ENCODE results near the gene KLHL6. TPM values are rescaled to one million over a fixed set of nuclear protein-coding genes. Genes with fewer than 3 reads are reported as not detected.
"Not testable (repeated sequence)": the region's sequence is repeated elsewhere in the genome, so short reads cannot be mapped to it uniquely, and the experiment has no call there.

Gene KLHL6
- total RNA-seq, 4 donors from 2014 or later, result 0.60 to 17.0 (median 2.7) TPM

DNA sequence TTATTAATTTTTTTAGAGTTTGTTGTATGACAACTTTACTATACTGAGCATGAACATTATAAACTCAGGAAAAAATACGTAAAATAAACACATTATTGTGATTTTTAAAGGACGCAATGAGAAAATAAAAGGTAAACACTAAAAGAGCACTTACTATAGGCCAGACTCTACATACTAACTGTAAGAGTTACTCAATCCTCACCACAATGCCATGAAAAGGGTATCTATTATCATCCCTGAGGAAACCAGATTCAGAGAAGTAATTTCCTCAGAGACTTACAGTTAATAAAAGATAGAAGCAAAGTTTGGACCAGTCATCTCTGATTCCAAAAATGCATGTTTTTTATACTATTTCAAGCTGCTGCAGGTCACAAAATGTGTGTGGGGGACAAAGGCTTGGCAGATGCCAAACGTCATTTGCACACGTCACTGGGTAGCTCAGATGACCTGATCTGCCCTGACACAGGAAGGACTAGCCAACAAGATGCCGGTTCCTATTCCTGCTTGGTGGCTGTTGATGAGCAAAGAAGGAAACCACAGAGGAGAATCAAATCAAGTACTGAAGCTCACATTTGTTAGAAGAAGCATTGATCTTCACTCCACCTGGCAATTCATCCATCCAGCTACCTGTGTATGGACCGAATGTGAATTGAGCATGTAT is 42.3 kb downstream of the KLHL6 start:
- Histone ChIP-seq H3K27ac (peak overlapping the region in 2 of 4 donors; percentile 5 to 14), H3K27me3 (no peaks in the 10 kb centered on the region), H3K4me3 (no peak overlapping the region), H3K9me3 (no peaks in the 10 kb centered on the region), H3K36me3 (no peaks in the 10 kb centered on the region), H3K4me1 (peaks cover 0 to 13% (median 7%) of the 10 kb centered on the region in 4 donors)
- in situ Hi-C loops (cut with MboI; ENCODE audit: low pct_ligation_motif_present in 1 of 4, low pct_unique_long_range_greater_than_20kb in 1 of 4, low sequenced_read_pairs in 3 of 4) (no loop called here), intact Hi-C loops (cut with DNase I; ENCODE audit: low total_unique reads) (no loop called here)
- DNase-seq, result peak; percentile 37
- TF ChIP-seq, protein P1, sequence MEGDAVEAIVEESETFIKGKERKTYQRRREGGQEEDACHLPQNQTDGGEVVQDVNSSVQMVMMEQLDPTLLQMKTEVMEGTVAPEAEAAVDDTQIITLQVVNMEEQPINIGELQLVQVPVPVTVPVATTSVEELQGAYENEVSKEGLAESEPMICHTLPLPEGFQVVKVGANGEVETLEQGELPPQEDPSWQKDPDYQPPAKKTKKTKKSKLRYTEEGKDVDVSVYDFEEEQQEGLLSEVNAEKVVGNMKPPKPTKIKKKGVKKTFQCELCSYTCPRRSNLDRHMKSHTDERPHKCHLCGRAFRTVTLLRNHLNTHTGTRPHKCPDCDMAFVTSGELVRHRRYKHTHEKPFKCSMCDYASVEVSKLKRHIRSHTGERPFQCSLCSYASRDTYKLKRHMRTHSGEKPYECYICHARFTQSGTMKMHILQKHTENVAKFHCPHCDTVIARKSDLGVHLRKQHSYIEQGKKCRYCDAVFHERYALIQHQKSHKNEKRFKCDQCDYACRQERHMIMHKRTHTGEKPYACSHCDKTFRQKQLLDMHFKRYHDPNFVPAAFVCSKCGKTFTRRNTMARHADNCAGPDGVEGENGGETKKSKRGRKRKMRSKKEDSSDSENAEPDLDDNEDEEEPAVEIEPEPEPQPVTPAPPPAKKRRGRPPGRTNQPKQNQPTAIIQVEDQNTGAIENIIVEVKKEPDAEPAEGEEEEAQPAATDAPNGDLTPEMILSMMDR (IDR thresholded peaks at IDR 0.05), result no peak
- TF ChIP-seq POLR2AphosphoS5 (IDR thresholded peaks at IDR 0.05), result no peak
- TF ChIP-seq POLR2A (IDR thresholded peaks at IDR 0.05), result no peak
- no peak for TF ChIP-seq EP300 (IDR thresholded peaks at IDR 0.05; ENCODE audit: low read depth)
- 79 to 94% methylated on average over 2 to 6 of the region's 6 CpGs for WGBS, 2 donors (ENCODE audit: low coverage in 1 of 2)

GRCh38 chr3:183511286-183512131 is 44.0 kb downstream of the KLHL6 start:
- H3K36me3 ChIP-seq; intact Hi-C loops (cut with DNase I; ENCODE audit: low total_unique reads); H3K4me3 ChIP-seq; H3K27me3 ChIP-seq; H3K9me3 ChIP-seq; in situ Hi-C loops (cut with MboI; ENCODE audit: low pct_ligation_motif_present in 1 of 4, low pct_unique_long_range_greater_than_20kb in 1 of 4, low sequenced_read_pairs in 3 of 4): not testable (repeated sequence)
- Histone ChIP-seq H3K27ac (peak overlapping the region in 2 of 4 donors; percentile 41 to 61), H3K4me1 (peaks cover 0 to 13% (median 7%) of the 10 kb centered on the region in 4 donors)
- DNase-seq, result peak; percentile 36
- WGBS, 2 donors (ENCODE audit: low coverage in 1 of 2), result 29 to 60% methylated on average over 5 to 14 of the region's 14 CpGs
- TF ChIP-seq POLR2AphosphoS5 (IDR thresholded peaks at IDR 0.05), result peak in 1 of 3 donors; percentile 20

GRCh38 chr3:183508821-183509220 is 46.7 kb downstream of the KLHL6 start:
- H3K27ac ChIP-seq, result no peak overlapping the region
- WGBS, 2 donors (ENCODE audit: low coverage in 1 of 2), result 81 to 82% methylated on average over 2 of the region's 2 CpGs
- TF ChIP-seq POLR2A (IDR thresholded peaks at IDR 0.05) (no peak), EP300 (IDR thresholded peaks at IDR 0.05; ENCODE audit: low read depth) (no peak), POLR2AphosphoS5 (IDR thresholded peaks at IDR 0.05) (no peak)
- TF ChIP-seq, protein P1 (IDR thresholded peaks at IDR 0.05), result no peak
- H3K9me3 ChIP-seq, result peaks cover 0 to 6% of the 10 kb centered on the region in 2 donors
- no peak overlapping the region for H3K4me3 ChIP-seq
- in situ Hi-C loops (cut with MboI; ENCODE audit: low pct_ligation_motif_present in 1 of 4, low pct_unique_long_range_greater_than_20kb in 1 of 4, low sequenced_read_pairs in 3 of 4), result no loop called here
- no peaks in the 10 kb centered on the region for H3K36me3 ChIP-seq
- H3K4me1 ChIP-seq, result peaks cover 0 to 10% (median 7%) of the 10 kb centered on the region in 4 donors
- intact Hi-C loops (cut with DNase I; ENCODE audit: low total_unique reads), result no loop called here
- no peak for DNase-seq
- H3K27me3 ChIP-seq, result no peaks in the 10 kb centered on the region

- TF ChIP-seq, protein P1 (IDR thresholded peaks at IDR 0.05), result no peak
- in situ Hi-C loops (cut with MboI; ENCODE audit: low pct_ligation_motif_present in 1 of 4, low pct_unique_long_range_greater_than_20kb in 1 of 4, low sequenced_read_pairs in 3 of 4), result no loop called here
- intact Hi-C loops (cut with DNase I; ENCODE audit: low total_unique reads), result no loop called here
- Histone ChIP-seq H3K4me3 (no peak overlapping the region), H3K4me1 (peaks cover 0 to 10% (median 7%) of the 10 kb centered on the region in 4 donors), H3K9me3 (peaks cover 0 to 6% of the 10 kb centered on the region in 2 donors), H3K27ac (peak overlapping the region in 1 of 4 donors; percentile 5), H3K27me3 (no peaks in the 10 kb centered on the region), H3K36me3 (no peaks in the 10 kb centered on the region)
- WGBS, 2 donors (ENCODE audit: low coverage in 1 of 2), result 90 to 94% methylated on average over 2 to 11 of the region's 11 CpGs
- no peak for DNase-seq
Measured at GRCh38 chr3:183507551-183507950, 48.0 kb downstream of the KLHL6 start.
